K562 (cell line): ENCODE data around the gene PHKG2. TPM values are rescaled to one million over a fixed set of nuclear protein-coding genes. Genes with fewer than 3 reads are reported as not detected.

Experiments used
- ATAC-seq: fragments of 200-7000 bp; cut with Tn5 transposase; 3 replicates; pipeline ENCODE4 v1.9.1; 2020; ENCODE audit warnings: moderate library complexity
- BruUV-seq: library from RNA; stranded (reverse); fragments of 400-500 nt; replicated peaks from 2 replicates; lab custom pipeline; 2021; lab: Mats Ljungman, UMichigan
- CTCF ChIA-PET: fragments of 300-600 bp; formaldehyde crosslinking; extraction: SDS; loops from one replicate; lab custom pipeline; 2021; ENCODE audit warnings: low intra/inter-chr PET ratio; lab: Yijun Ruan, JAX
- POLR2A ChIA-PET: fragments of 300-600, 350-650 bp; sonication (Branson Sonifier 250); formaldehyde crosslinking; extraction: SDS; loops from one replicate; lab custom pipeline; 2021; ENCODE audit warnings: antibody characterized with exemption, inconsistent platforms; lab: Yijun Ruan, JAX
- DNase-seq, 4 experiments: peaks; one replicate each; pipeline versions ENCODE4 v3.0.0 to v3.0.0-alpha.2; 2011 to 2018; ENCODE audit warnings: low spot score in 3 of 4, mixed read lengths in 3 of 4; ENCODE audit errors: extremely low read depth in 1 of 4
- FAIRE-seq: peaks from 2 replicates; lab custom pipeline; 2011; peaks lifted over from hg19 to GRCh38; lab: Jason Lieb, UNC
- H2AFZ ChIP-seq: 2 replicates; pipeline ENCODE4 v1.6.0; 2011; ENCODE audit warnings: low read depth, low read length, control low read depth, inconsistent platforms
- H3K27ac ChIP-seq: fragments of 200-600 bp; 3 replicates; pipeline ENCODE4 v1.8.0; 2011; ENCODE audit warnings: low read depth, mild to moderate bottlenecking, control low read depth, inconsistent platforms, low read length, moderate library complexity, mixed read lengths; ENCODE audit errors: extremely low read depth
- H3K27me3 ChIP-seq, 2 experiments: fragments of 300-600 bp in 1 of 2; 2 replicates in 1 of 2; 3 replicates in 1 of 2; pipeline versions ENCODE4 v1.6.0 to v1.8.0; 2011; ENCODE audit warnings: inconsistent platforms in 2 of 2, low read length in 2 of 2, mild to moderate bottlenecking in 1 of 2, mixed read lengths in 1 of 2, moderate library complexity in 1 of 2; ENCODE audit not compliant: control insufficient read depth in 2 of 2, insufficient read depth in 2 of 2
- H3K36me3 ChIP-seq: fragments of 300-600 bp; 3 replicates; pipeline ENCODE4 v1.8.0; 2011; ENCODE audit warnings: mild to moderate bottlenecking, low read length, inconsistent platforms; ENCODE audit not compliant: control insufficient read depth, insufficient read depth
- H3K4me1 ChIP-seq, 2 experiments: fragments of 200-600 bp in 1 of 2; replicated peaks in 1 of 2; 2 replicates in 1 of 2; 3 replicates in 1 of 2; pipeline versions ENCODE4 v1.5.1 to v1.8.0; 2011; ENCODE audit warnings: inconsistent platforms in 2 of 2, low read length in 2 of 2, mild to moderate bottlenecking in 1 of 2, mixed read lengths in 1 of 2, moderate library complexity in 1 of 2; ENCODE audit not compliant: control insufficient read depth in 2 of 2, insufficient read depth in 2 of 2
- H3K4me2 ChIP-seq: 2 replicates; pipeline ENCODE4 v1.6.1; 2011; ENCODE audit warnings: low read length, control low read depth, inconsistent platforms, mixed read lengths; ENCODE audit not compliant: insufficient read depth
- H3K4me3 ChIP-seq: fragments of 200-600 bp; sonication (generic), shearing (Covaris generic); 2 replicates; pipeline ENCODE4 v1.5.1; 2016; ENCODE audit warnings: control low read depth, inconsistent platforms
- H3K79me2 ChIP-seq: fragments of 200-600 bp; 3 replicates; pipeline ENCODE4 v1.8.0; 2011; ENCODE audit warnings: low read length, inconsistent platforms; ENCODE audit not compliant: control insufficient read depth, insufficient read depth
- H3K9ac ChIP-seq, 2 experiments: 2 replicates each; pipeline versions ENCODE4 v1.6.0 to v1.6.1; 2011; ENCODE audit warnings: low read depth in 2 of 2, low read length in 2 of 2, control low read depth in 1 of 2, inconsistent platforms in 1 of 2, mild to moderate bottlenecking in 1 of 2, mixed read lengths in 1 of 2; ENCODE audit not compliant: insufficient read depth in 1 of 2
- H3K9me1 ChIP-seq: one replicate; pipeline ENCODE4 v1.6.0; 2011; ENCODE audit warnings: inconsistent platforms, mild to moderate bottlenecking, low read length, moderate library complexity; ENCODE audit not compliant: control insufficient read depth, insufficient read depth
- H3K9me3 ChIP-seq: replicated peaks from 2 replicates; pipeline ENCODE4 v1.5.1; 2011; ENCODE audit warnings: low read depth, low read length, inconsistent platforms; ENCODE audit not compliant: control insufficient read depth, insufficient read depth
- H4K20me1 ChIP-seq: replicated peaks from 2 replicates; pipeline ENCODE4 v1.6.1; 2011; ENCODE audit warnings: low read length, inconsistent platforms, mixed read lengths; ENCODE audit not compliant: control insufficient read depth, insufficient read depth
- CGGBP1 ChIP-seq: fragments of 250-450 bp; sonication (Bioruptor Pico); IDR thresholded peaks from 2 replicates; pipeline ENCODE4 v1.9.0; 2021; ENCODE audit warnings: mild to moderate bottlenecking
- ETS2 ChIP-seq: IDR thresholded peaks from 2 replicates; pipeline ENCODE4 v1.6.1; 2016; ENCODE audit warnings: borderline replicate concordance, missing genetic modification characterization, mild to moderate bottlenecking, moderate library complexity, missing compliant biosample characterization; ENCODE audit not compliant: poor library complexity, severe bottlenecking
- MEF2D ChIP-seq: conservative IDR thresholded peaks from 2 replicates; pipeline ENCODE4 v1.6.1; 2016; ENCODE audit warnings: low read depth, missing genetic modification characterization, missing compliant biosample characterization
- XRCC5 ChIP-seq: fragments of 200-400 bp; formaldehyde crosslinking; IDR thresholded peaks from 2 replicates; pipeline ENCODE4 v1.6.1; 2017; ENCODE audit warnings: low read depth, mild to moderate bottlenecking, low read length
- ZNF395 ChIP-seq: fragments of 200-800 bp; sonication (Bioruptor generic); IDR thresholded peaks from 2 replicates; pipeline ENCODE4 v1.6.1; 2017; ENCODE audit warnings: missing genetic modification characterization, missing compliant biosample characterization
- ZNF408 ChIP-seq: fragments of 250-450 bp; sonication (Bioruptor Pico); IDR thresholded peaks from 2 replicates; pipeline ENCODE4 v1.4.0; 2020; ENCODE audit warnings: low read depth, mild to moderate bottlenecking, moderate library complexity
- WGBS: fragments of 100-300 bp; shearing (Covaris generic); methylation state at CpG from one replicate; pipeline ENCODE4 v1.1.6; 2016; ENCODE audit warnings: low coverage, mixed read lengths; ENCODE audit not compliant: insufficient coverage; ENCODE audit errors: missing lambda C conversion rate; 5-methylcytosine and 5-hydroxymethylcytosine counted together
- in situ Hi-C: fragments of 300-500 bp; cut with MboI; formaldehyde crosslinking; loops from 4 replicates; pipeline ENCODE4 v1.15.0; 2018; ENCODE audit warnings: inconsistent platforms, mixed read lengths
- intact Hi-C: fragments of 100-400 bp; cut with micrococcal nuclease; formaldehyde crosslinking; loops from 2 replicates; pipeline ENCODE4 v1.14.2; 2022
- polyA plus RNA-seq, 8 experiments: library from polyadenylated mRNA; depleted of rRNA in 4 of 8; stranded (reverse) in 5 of 8; unstranded in 3 of 8; fragments of >200 nt; fragmentation: Nextera tagmentation in 2 of 8; fragmentation: Illumina TruSeq in 1 of 8; extraction: Ambion mirVana in 2 of 8; extraction: Trizol in 1 of 8; gene quantifications; 2 replicates each; pipeline versions ENCODE4 v1.2.1 to v1.2.3, GENCODE V29; 2011 to 2014; ENCODE audit warnings: inconsistent platforms in 1 of 8, missing spikeins in 1 of 8
- total RNA-seq, 7 experiments: library from RNA; depleted of rRNA in 6 of 7; stranded (reverse); fragments of >200 nt in 6 of 7; fragmentation: Illumina TruSeq in 2 of 7; extraction: Trizol in 2 of 7; gene quantifications; 2 replicates each; pipeline versions ENCODE4 v1.2.1 to v1.2.3, GENCODE V29; 2011 to 2021; ENCODE audit warnings: low replicate concordance in 1 of 7

Gene PHKG2
- total and polyA plus RNA-seq, 9 of the 15 experiments (the other 6 are each of a cell fraction or from before 2014, with no cell fraction given): 5.8 to 54.2 (median 30.7) TPM

- TF ChIP-seq ZNF395 (CRISPR knock-in tag) (no peak), ETS2 (tag) (no peak)
Measured at GRCh38 chr16:30746638-30747175, 1.5 kb upstream of the PHKG2 start (continued).

GRCh38 chr16:30747331-30747730 lies 894 bp upstream of the PHKG2 start:
- ATAC-seq (no peak), DNase-seq (no peak), FAIRE-seq (no peak)
- peaks cover 8 to 17% of the 10 kb centered on the region in 2 experiments; a peak in 4 of 5 replicates for H3K4me1 ChIP-seq
- peaks cover 27% of the 10 kb centered on the region for H3K79me2 ChIP-seq
- ChIA-PET POLR2A (interaction anchor here (0.9 to 2.3 kb wide), 16 partner anchors 9 to 165 kb away, joined by 3 to 24 read pairs (median 8); no protein-coding TSS in a partner anchor), CTCF (no interaction called here)
- intact Hi-C loops (no loop called here), in situ Hi-C loops (no loop called here)
- WGBS: 34% methylated on average over 3 of the region's 3 CpGs
- 0 out of 2 replicates have a peak, but pooled peaks have one; percentile 18 for TF ChIP-seq MEF2D (tag)
- no peak for TF ChIP-seq ZNF408 (CRISPR knock-in tag)
- no peak for TF ChIP-seq XRCC5
- 0 out of 2 replicates have a peak, but pooled peaks have one; percentile 5 for TF ChIP-seq CGGBP1
- H3K4me3 ChIP-seq: peak overlapping the region; percentile 68
- H3K9me1 ChIP-seq: no peaks in the 10 kb centered on the region
- H3K27me3 ChIP-seq: no peaks in the 10 kb centered on the region
- peak overlapping the region; percentile 87 for H3K27ac ChIP-seq
- peak overlapping the region; percentile 92 for H2AFZ ChIP-seq
- H3K9ac ChIP-seq: peak overlapping the region; percentile 79 to 92; a peak in 3 of 4 replicates
- BruUV-seq: no TSS peak
- no peaks in the 10 kb centered on the region for H4K20me1 ChIP-seq
- peaks cover 56% of the 10 kb centered on the region for H3K36me3 ChIP-seq
- peak overlapping the region; percentile 84 for H3K4me2 ChIP-seq
- no peaks in the 10 kb centered on the region for H3K9me3 ChIP-seq
